Measurements from ENCODE around the gene LAMB4. TPM values are rescaled to one million over a fixed set of nuclear protein-coding genes. Genes with fewer than 3 reads are reported as not detected.
A peak's percentile ranks its signal among the peaks of the same experiment; 100 is the strongest.

LAMB4 gene
- total RNA-seq, 4 donors from 2014 or later: 2.0 to 17.3 (median 4.3) TPM; not detected in 1

GRCh38 chr7:108086546-108086945, 43.6 kb downstream of the LAMB4 start:
- H3K4me1 ChIP-seq: no peaks in the 10 kb centered on the region
- H3K4me3 ChIP-seq: no peak overlapping the region
- TF ChIP-seq POLR2A (IDR thresholded peaks at IDR 0.05): no peak
- TF ChIP-seq, protein P1, sequence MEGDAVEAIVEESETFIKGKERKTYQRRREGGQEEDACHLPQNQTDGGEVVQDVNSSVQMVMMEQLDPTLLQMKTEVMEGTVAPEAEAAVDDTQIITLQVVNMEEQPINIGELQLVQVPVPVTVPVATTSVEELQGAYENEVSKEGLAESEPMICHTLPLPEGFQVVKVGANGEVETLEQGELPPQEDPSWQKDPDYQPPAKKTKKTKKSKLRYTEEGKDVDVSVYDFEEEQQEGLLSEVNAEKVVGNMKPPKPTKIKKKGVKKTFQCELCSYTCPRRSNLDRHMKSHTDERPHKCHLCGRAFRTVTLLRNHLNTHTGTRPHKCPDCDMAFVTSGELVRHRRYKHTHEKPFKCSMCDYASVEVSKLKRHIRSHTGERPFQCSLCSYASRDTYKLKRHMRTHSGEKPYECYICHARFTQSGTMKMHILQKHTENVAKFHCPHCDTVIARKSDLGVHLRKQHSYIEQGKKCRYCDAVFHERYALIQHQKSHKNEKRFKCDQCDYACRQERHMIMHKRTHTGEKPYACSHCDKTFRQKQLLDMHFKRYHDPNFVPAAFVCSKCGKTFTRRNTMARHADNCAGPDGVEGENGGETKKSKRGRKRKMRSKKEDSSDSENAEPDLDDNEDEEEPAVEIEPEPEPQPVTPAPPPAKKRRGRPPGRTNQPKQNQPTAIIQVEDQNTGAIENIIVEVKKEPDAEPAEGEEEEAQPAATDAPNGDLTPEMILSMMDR (IDR thresholded peaks at IDR 0.05): no peak
- no peaks in the 10 kb centered on the region for H3K36me3 ChIP-seq
- DNase-seq: no peak
- H3K9me3 ChIP-seq: no peaks in the 10 kb centered on the region
- no peak overlapping the region for H3K27ac ChIP-seq
- no peaks in the 10 kb centered on the region for H3K27me3 ChIP-seq

- H3K4me1 ChIP-seq: peaks cover 0 to 19% (median 0%) of the 10 kb centered on the region in 4 donors
- TF ChIP-seq, protein P1 (IDR thresholded peaks at IDR 0.05): no peak
- no peak for TF ChIP-seq POLR2A (IDR thresholded peaks at IDR 0.05)
- H3K4me3 ChIP-seq: no peak overlapping the region
- H3K36me3 ChIP-seq: no peaks in the 10 kb centered on the region
- no peak for DNase-seq
- H3K27me3 ChIP-seq: no peaks in the 10 kb centered on the region
- no peak overlapping the region for H3K27ac ChIP-seq
- H3K9me3 ChIP-seq: no peaks in the 10 kb centered on the region
Measured at GRCh38 chr7:108083980-108084379, 46.2 kb downstream of the LAMB4 start.

DNA sequence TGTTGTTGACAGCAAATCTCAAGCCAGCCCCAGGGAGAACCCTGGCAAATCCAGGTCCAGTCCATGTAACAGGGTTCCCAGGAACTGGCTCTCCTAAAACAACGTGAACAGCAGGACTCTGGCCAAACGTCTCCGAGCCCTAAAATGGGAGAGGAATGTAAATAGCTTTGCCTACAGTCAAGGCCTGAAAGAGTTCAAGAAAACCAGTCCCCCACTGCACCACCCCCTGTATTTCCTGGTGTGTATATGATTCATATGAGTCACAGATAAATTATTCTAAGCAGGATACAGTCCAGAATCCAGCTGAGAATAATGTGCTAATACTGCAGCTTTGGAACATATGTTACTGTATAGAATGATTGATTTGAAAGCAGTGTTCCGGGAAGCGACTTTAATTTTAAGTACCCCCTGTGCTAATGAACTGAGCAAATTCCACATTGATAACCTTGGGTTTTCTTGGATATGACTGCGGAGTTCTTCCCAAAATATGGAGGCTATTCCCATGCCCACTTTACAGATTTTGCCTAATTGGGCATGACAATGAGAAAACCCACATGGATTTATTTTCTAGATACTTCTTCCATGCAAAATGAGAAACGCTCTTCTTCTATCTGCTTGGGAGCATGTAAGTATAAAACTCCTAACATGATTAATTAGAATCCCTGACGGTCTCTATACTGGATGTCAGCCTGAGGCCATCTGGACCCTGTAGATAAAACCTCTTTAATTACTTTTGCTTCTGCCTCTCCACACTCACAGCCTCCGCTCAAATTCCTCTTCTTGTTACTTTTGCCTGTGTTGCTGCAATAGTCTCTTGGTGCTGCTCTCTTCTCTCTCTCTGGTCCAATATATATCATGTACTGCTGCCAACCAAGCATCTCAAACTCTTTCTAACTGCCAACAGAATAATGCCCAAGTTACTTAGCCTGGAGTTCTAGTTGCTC, 50.2 kb downstream of the LAMB4 start:
- no peaks in the 10 kb centered on the region for H3K27me3 ChIP-seq
- no peaks in the 10 kb centered on the region for H3K36me3 ChIP-seq
- peak in 1 of 3 donors; percentile 58 for DNase-seq
- peak overlapping the region in 2 of 4 donors; percentile 59 to 60 for H3K27ac ChIP-seq
- no peaks in the 10 kb centered on the region for H3K9me3 ChIP-seq
- H3K4me1 ChIP-seq: peaks cover 0 to 26% (median 0%) of the 10 kb centered on the region in 4 donors
- no peak overlapping the region for H3K4me3 ChIP-seq
- TF ChIP-seq, protein P1 (IDR thresholded peaks at IDR 0.05): no peak
- TF ChIP-seq POLR2A (IDR thresholded peaks at IDR 0.05): no peak

DNA sequence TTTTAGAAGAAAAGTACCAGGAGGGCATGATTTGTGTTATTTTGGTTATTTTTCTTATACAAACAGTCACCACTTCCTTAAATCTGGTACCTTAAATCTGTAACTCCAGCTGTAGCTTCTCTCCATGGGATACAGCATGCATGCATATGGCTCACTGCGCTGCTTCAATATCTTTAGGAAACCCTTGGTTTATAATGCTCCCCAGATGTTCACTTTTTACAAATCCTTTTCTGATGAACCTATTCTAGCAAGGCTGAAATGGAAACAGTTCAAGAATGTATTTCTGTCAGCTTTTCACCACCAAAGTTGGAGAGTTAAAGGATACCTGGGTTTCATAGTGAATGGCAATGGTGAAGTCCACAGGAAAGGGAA, 50.9 kb downstream of the LAMB4 start:
- no peaks in the 10 kb centered on the region for H3K27me3 ChIP-seq

GRCh38 chr7:108078691-108079090, 51.5 kb downstream of the LAMB4 start:
- no peak for DNase-seq
- Histone ChIP-seq H3K27ac (peak overlapping the region in 2 of 4 donors; percentile 59 to 60), H3K4me1 (peaks cover 0 to 26% (median 0%) of the 10 kb centered on the region in 4 donors), H3K4me3 (no peak overlapping the region), H3K36me3 (no peaks in the 10 kb centered on the region), H3K9me3 (no peaks in the 10 kb centered on the region), H3K27me3 (no peaks in the 10 kb centered on the region)
- TF ChIP-seq POLR2A (IDR thresholded peaks at IDR 0.05): no peak
- TF ChIP-seq, protein P1 (IDR thresholded peaks at IDR 0.05): no peak

More for the DNA sequence above, 50.9 kb downstream of the LAMB4 start:
- Histone ChIP-seq H3K36me3 (no peaks in the 10 kb centered on the region), H3K4me3 (no peak overlapping the region), H3K4me1 (peaks cover 0 to 26% (median 0%) of the 10 kb centered on the region in 4 donors), H3K27ac (peak overlapping the region in 2 of 4 donors; percentile 59 to 60), H3K9me3 (no peaks in the 10 kb centered on the region)
- no peak for DNase-seq
- TF ChIP-seq POLR2A (IDR thresholded peaks at IDR 0.05): no peak
- TF ChIP-seq, protein P1 (IDR thresholded peaks at IDR 0.05): no peak

Measured in Peyer's patch (tissue), 4 donors.